K562 (cell line): ENCODE data around the gene ATOH1. TPM values are rescaled to one million over a fixed set of nuclear protein-coding genes. Genes with fewer than 3 reads are reported as not detected.

Source experiments
- ATAC-seq: fragments of 200-7000 bp; cut with Tn5 transposase; 3 replicates; pipeline ENCODE4 v1.9.1; 2020; ENCODE audit warnings: moderate library complexity
- BruUV-seq: library from RNA; stranded (reverse); fragments of 400-500 nt; replicated peaks from 2 replicates; lab custom pipeline; 2021; lab: Mats Ljungman, UMichigan
- CTCF ChIA-PET: fragments of 300-600 bp; formaldehyde crosslinking; extraction: SDS; loops from one replicate; lab custom pipeline; 2021; ENCODE audit warnings: low intra/inter-chr PET ratio; lab: Yijun Ruan, JAX
- POLR2A ChIA-PET: fragments of 300-600, 350-650 bp; sonication (Branson Sonifier 250); formaldehyde crosslinking; extraction: SDS; loops from one replicate; lab custom pipeline; 2021; ENCODE audit warnings: antibody characterized with exemption, inconsistent platforms; lab: Yijun Ruan, JAX
- DNase-seq, 4 experiments: peaks; one replicate each; pipeline versions ENCODE4 v3.0.0 to v3.0.0-alpha.2; 2011 to 2018; ENCODE audit warnings: low spot score in 3 of 4, mixed read lengths in 3 of 4; ENCODE audit errors: extremely low read depth in 1 of 4
- FAIRE-seq: peaks from 2 replicates; lab custom pipeline; 2011; peaks lifted over from hg19 to GRCh38; lab: Jason Lieb, UNC
- H2AFZ ChIP-seq: 2 replicates; pipeline ENCODE4 v1.6.0; 2011; ENCODE audit warnings: low read depth, low read length, control low read depth, inconsistent platforms
- H3K27ac ChIP-seq: fragments of 200-600 bp; 3 replicates; pipeline ENCODE4 v1.8.0; 2011; ENCODE audit warnings: low read depth, mild to moderate bottlenecking, control low read depth, inconsistent platforms, low read length, moderate library complexity, mixed read lengths; ENCODE audit errors: extremely low read depth
- H3K27me3 ChIP-seq, 2 experiments: fragments of 300-600 bp in 1 of 2; 2 replicates in 1 of 2; 3 replicates in 1 of 2; pipeline versions ENCODE4 v1.6.0 to v1.8.0; 2011; ENCODE audit warnings: inconsistent platforms in 2 of 2, low read length in 2 of 2, mild to moderate bottlenecking in 1 of 2, mixed read lengths in 1 of 2, moderate library complexity in 1 of 2; ENCODE audit not compliant: control insufficient read depth in 2 of 2, insufficient read depth in 2 of 2
- H3K36me3 ChIP-seq: fragments of 300-600 bp; 3 replicates; pipeline ENCODE4 v1.8.0; 2011; ENCODE audit warnings: mild to moderate bottlenecking, low read length, inconsistent platforms; ENCODE audit not compliant: control insufficient read depth, insufficient read depth
- H3K4me1 ChIP-seq, 2 experiments: fragments of 200-600 bp in 1 of 2; replicated peaks in 1 of 2; 2 replicates in 1 of 2; 3 replicates in 1 of 2; pipeline versions ENCODE4 v1.5.1 to v1.8.0; 2011; ENCODE audit warnings: inconsistent platforms in 2 of 2, low read length in 2 of 2, mild to moderate bottlenecking in 1 of 2, mixed read lengths in 1 of 2, moderate library complexity in 1 of 2; ENCODE audit not compliant: control insufficient read depth in 2 of 2, insufficient read depth in 2 of 2
- H3K4me2 ChIP-seq: 2 replicates; pipeline ENCODE4 v1.6.1; 2011; ENCODE audit warnings: low read length, control low read depth, inconsistent platforms, mixed read lengths; ENCODE audit not compliant: insufficient read depth
- H3K4me3 ChIP-seq: fragments of 200-600 bp; sonication (generic), shearing (Covaris generic); 2 replicates; pipeline ENCODE4 v1.5.1; 2016; ENCODE audit warnings: control low read depth, inconsistent platforms
- H3K79me2 ChIP-seq: fragments of 200-600 bp; 3 replicates; pipeline ENCODE4 v1.8.0; 2011; ENCODE audit warnings: low read length, inconsistent platforms; ENCODE audit not compliant: control insufficient read depth, insufficient read depth
- H3K9ac ChIP-seq, 2 experiments: 2 replicates each; pipeline versions ENCODE4 v1.6.0 to v1.6.1; 2011; ENCODE audit warnings: low read depth in 2 of 2, low read length in 2 of 2, control low read depth in 1 of 2, inconsistent platforms in 1 of 2, mild to moderate bottlenecking in 1 of 2, mixed read lengths in 1 of 2; ENCODE audit not compliant: insufficient read depth in 1 of 2
- H3K9me1 ChIP-seq: one replicate; pipeline ENCODE4 v1.6.0; 2011; ENCODE audit warnings: inconsistent platforms, mild to moderate bottlenecking, low read length, moderate library complexity; ENCODE audit not compliant: control insufficient read depth, insufficient read depth
- H3K9me3 ChIP-seq: replicated peaks from 2 replicates; pipeline ENCODE4 v1.5.1; 2011; ENCODE audit warnings: low read depth, low read length, inconsistent platforms; ENCODE audit not compliant: control insufficient read depth, insufficient read depth
- H4K20me1 ChIP-seq: replicated peaks from 2 replicates; pipeline ENCODE4 v1.6.1; 2011; ENCODE audit warnings: low read length, inconsistent platforms, mixed read lengths; ENCODE audit not compliant: control insufficient read depth, insufficient read depth
- CREB5 ChIP-seq: fragments of 250-450 bp; sonication (Bioruptor Pico); IDR thresholded peaks from 2 replicates; pipeline ENCODE4 v1.5.0; 2020; ENCODE audit warnings: mild to moderate bottlenecking
- CREBBP ChIP-seq: IDR thresholded peaks from one replicate; pipeline ENCODE4 v1.6.1; 2012; ENCODE audit warnings: low read depth, mild to moderate bottlenecking, control low read depth, inconsistent platforms, low read length
- GABPA ChIP-seq: fragments of 200-800 bp; sonication (Bioruptor generic); conservative IDR thresholded peaks from 2 replicates; pipeline ENCODE4 v1.6.1; 2016; ENCODE audit warnings: low read depth, missing genetic modification characterization, missing compliant biosample characterization
- HCFC1 ChIP-seq: IDR thresholded peaks from 2 replicates; pipeline ENCODE4 v1.6.1; 2012; ENCODE audit warnings: low read depth, low read length, improper control_type of control experiment
- HES1 ChIP-seq: fragments of 450-650 bp; IDR thresholded peaks from 2 replicates; pipeline ENCODE4 v1.6.1; 2016; ENCODE audit warnings: low read depth, mild to moderate bottlenecking, moderate library complexity
- ILF3 ChIP-seq: fragments of 450-650 bp; IDR thresholded peaks from 2 replicates; pipeline ENCODE4 v1.6.1; 2018; ENCODE audit warnings: antibody characterized with exemption, mild to moderate bottlenecking, moderate library complexity, borderline replicate concordance
- KLF16 ChIP-seq: IDR thresholded peaks from 2 replicates; pipeline ENCODE4 v1.6.1; 2016; ENCODE audit warnings: antibody characterized with exemption
- POU5F1 ChIP-seq: fragments of 150-350 bp; IDR thresholded peaks from 2 replicates; pipeline ENCODE4 v1.6.1; 2014; ENCODE audit warnings: borderline replicate concordance, low read length, low read depth, mild to moderate bottlenecking; ENCODE audit not compliant: partially characterized antibody
- RREB1 ChIP-seq: fragments of 250-450 bp; sonication (Bioruptor Pico); IDR thresholded peaks from 2 replicates; pipeline ENCODE4 v1.4.0; 2020
- USF2 ChIP-seq: sonication (generic); formaldehyde crosslinking; IDR thresholded peaks from 2 replicates; pipeline ENCODE4 v1.5.0; 2020; ENCODE audit warnings: missing genetic modification reagents
- VEZF1 ChIP-seq: fragments of 200-800 bp; sonication (Bioruptor generic); IDR thresholded peaks from 2 replicates; pipeline ENCODE4 v1.6.1; 2017; ENCODE audit warnings: missing genetic modification characterization, missing compliant biosample characterization
- WGBS: fragments of 100-300 bp; shearing (Covaris generic); methylation state at CpG from one replicate; pipeline ENCODE4 v1.1.6; 2016; ENCODE audit warnings: low coverage, mixed read lengths; ENCODE audit not compliant: insufficient coverage; ENCODE audit errors: missing lambda C conversion rate; 5-methylcytosine and 5-hydroxymethylcytosine counted together
- in situ Hi-C: fragments of 300-500 bp; cut with MboI; formaldehyde crosslinking; loops from 4 replicates; pipeline ENCODE4 v1.15.0; 2018; ENCODE audit warnings: inconsistent platforms, mixed read lengths
- intact Hi-C: fragments of 100-400 bp; cut with micrococcal nuclease; formaldehyde crosslinking; loops from 2 replicates; pipeline ENCODE4 v1.14.2; 2022
- polyA plus RNA-seq, 8 experiments: library from polyadenylated mRNA; depleted of rRNA in 4 of 8; stranded (reverse) in 5 of 8; unstranded in 3 of 8; fragments of >200 nt; fragmentation: Nextera tagmentation in 2 of 8; fragmentation: Illumina TruSeq in 1 of 8; extraction: Ambion mirVana in 2 of 8; extraction: Trizol in 1 of 8; gene quantifications; 2 replicates each; pipeline versions ENCODE4 v1.2.1 to v1.2.3, GENCODE V29; 2011 to 2014; ENCODE audit warnings: inconsistent platforms in 1 of 8, missing spikeins in 1 of 8
- total RNA-seq, 7 experiments: library from RNA; depleted of rRNA in 6 of 7; stranded (reverse); fragments of >200 nt in 6 of 7; fragmentation: Illumina TruSeq in 2 of 7; extraction: Trizol in 2 of 7; gene quantifications; 2 replicates each; pipeline versions ENCODE4 v1.2.1 to v1.2.3, GENCODE V29; 2011 to 2021; ENCODE audit warnings: low replicate concordance in 1 of 7

The ATOH1 gene
- total and polyA plus RNA-seq, 9 of the 15 experiments (the other 6 are each of a cell fraction or from before 2014, with no cell fraction given) = not detected

- TF ChIP-seq RREB1 (no peak), HES1 (no peak), KLF16 (no peak)
- TF ChIP-seq, all 486 proteins: peak for 0
Measured at GRCh38 chr4:93813092-93813491, 15.5 kb upstream of the ATOH1 start (continued).

GRCh38 chr4:93814141-93814540, 14.4 kb upstream of the ATOH1 start:
- no peak overlapping the region for H3K9ac ChIP-seq
- DNase-seq (no peak), ATAC-seq (no peak), FAIRE-seq (no peak)
- no peak overlapping the region for H3K27ac ChIP-seq
- in situ Hi-C loops (no loop called here), intact Hi-C loops (no loop called here)
- ChIA-PET POLR2A (no interaction called here), CTCF (no interaction called here)
- no peaks in the 10 kb centered on the region for H3K27me3 ChIP-seq
- H2AFZ ChIP-seq = no peak overlapping the region
- no peaks in the 10 kb centered on the region for H3K4me1 ChIP-seq
- H3K36me3 ChIP-seq = no peaks in the 10 kb centered on the region
- BruUV-seq = no TSS peak
- H3K9me1 ChIP-seq = no peaks in the 10 kb centered on the region
- H3K79me2 ChIP-seq = no peaks in the 10 kb centered on the region
- H3K4me2 ChIP-seq = no peak overlapping the region; the same call in 1 of the 2 replicates
- H3K9me3 ChIP-seq = no peaks in the 10 kb centered on the region
- WGBS = 0% methylated on average over 3 of the region's 3 CpGs
- no peak overlapping the region for H3K4me3 ChIP-seq
- no peaks in the 10 kb centered on the region for H4K20me1 ChIP-seq
- TF ChIP-seq POU5F1 (no peak), CREB5 (CRISPR knock-in tag) (no peak), USF2 (CRISPR knock-in tag) (no peak), VEZF1 (no peak), HCFC1 (no peak), ILF3 (no peak), CREBBP (no peak), GABPA (tag) (no peak)
